IMR-90 (cell line): ENCODE measurements around the gene C14orf93. TPM values are rescaled to one million over a fixed set of nuclear protein-coding genes. Genes with fewer than 3 reads are reported as not detected.
A peak's percentile ranks its signal among the peaks of the same experiment; 100 is the strongest.

ENCODE experiments used
- ATAC-seq: fragments of 200-7000 bp; cut with Tn5 transposase; 2 replicates; pipeline ENCODE4 v1.9.1; 2020; ENCODE audit warnings: low read depth, mild to moderate bottlenecking, moderate library complexity
- BruUV-seq: library from RNA; stranded (reverse); fragments of 400-500 nt; replicated peaks from 2 replicates; lab custom pipeline; 2021; lab: Mats Ljungman, UMichigan
- CTCF ChIA-PET: fragments of 300-600 bp; formaldehyde crosslinking; extraction: SDS; loops from one replicate; lab custom pipeline; 2021; ENCODE audit warnings: antibody characterized with exemption; lab: Yijun Ruan, JAX
- POLR2A ChIA-PET: fragments of 300-600 bp; sonication (Branson Sonifier 250); formaldehyde crosslinking; loops from one replicate; lab custom pipeline; 2022; ENCODE audit warnings: antibody characterized with exemption; ENCODE audit not compliant: unreplicated experiment; lab: Charles Lee
- DNase-seq: peaks from one replicate; pipeline ENCODE4 v3.0.0; 2013
- H2AFZ ChIP-seq: replicated peaks from 2 replicates; pipeline ENCODE3; 2013; ENCODE audit warnings: low read length, mild to moderate bottlenecking; ENCODE audit not compliant: poor library complexity
- H2AK5ac ChIP-seq: 2 replicates; pipeline ENCODE4 v1.6.1; 2013; ENCODE audit warnings: low read depth, low read length, inconsistent platforms
- H2AK9ac ChIP-seq: replicated peaks from 2 replicates; pipeline ENCODE3; 2013; ENCODE audit warnings: mild to moderate bottlenecking, low read depth, low read length, moderate library complexity; ENCODE audit not compliant: poor library complexity
- H2BK120ac ChIP-seq: 2 replicates; pipeline ENCODE4 v1.6.1; 2013; ENCODE audit warnings: low read depth, low read length, inconsistent platforms
- H2BK15ac ChIP-seq: 3 replicates; pipeline ENCODE4 v1.6.1; 2013; ENCODE audit warnings: low read depth, low read length, inconsistent platforms
- H2BK20ac ChIP-seq: 2 replicates; pipeline ENCODE4 v1.6.1; 2013; ENCODE audit warnings: low read depth, mild to moderate bottlenecking, inconsistent platforms, low read length, moderate library complexity
- H2BK5ac ChIP-seq: 2 replicates; pipeline ENCODE4 v1.6.1; 2013; ENCODE audit warnings: mild to moderate bottlenecking, low read depth, low read length, inconsistent platforms; ENCODE audit not compliant: poor library complexity, severe bottlenecking
- H3K14ac ChIP-seq: replicated peaks from 2 replicates; pipeline ENCODE4 v1.6.1; 2013; ENCODE audit warnings: low read depth, low read length, inconsistent platforms
- H3K18ac ChIP-seq: 2 replicates; pipeline ENCODE4 v1.6.1; 2013; ENCODE audit warnings: low read depth, low read length, control low read depth
- H3K23ac ChIP-seq: 2 replicates; pipeline ENCODE4 v1.6.1; 2013; ENCODE audit warnings: low read depth, low read length, inconsistent platforms
- H3K27ac ChIP-seq: 2 replicates; pipeline ENCODE4 v1.5.1; 2013; ENCODE audit warnings: mild to moderate bottlenecking, control low read depth, low read length; ENCODE audit not compliant: insufficient read depth
- H3K27me3 ChIP-seq: 2 replicates; pipeline ENCODE4 v1.6.1; 2013; ENCODE audit warnings: low read length; ENCODE audit not compliant: control insufficient read depth, insufficient read depth
- H3K36me3 ChIP-seq: 2 replicates; pipeline ENCODE4 v1.6.1; 2013; ENCODE audit warnings: low read length, mixed read lengths; ENCODE audit not compliant: control insufficient read depth, insufficient read depth
- H3K4ac ChIP-seq: 2 replicates; pipeline ENCODE4 v1.6.1; 2013; ENCODE audit warnings: low read depth, low read length, inconsistent platforms
- H3K4me1 ChIP-seq: 2 replicates; pipeline ENCODE4 v1.6.1; 2013; ENCODE audit warnings: low read length, mixed read lengths; ENCODE audit not compliant: control insufficient read depth, insufficient read depth
- H3K4me2 ChIP-seq: 2 replicates; pipeline ENCODE4 v1.6.1; 2013; ENCODE audit warnings: low read depth, mild to moderate bottlenecking, control low read depth, low read length, moderate library complexity
- H3K4me3 ChIP-seq: 2 replicates; pipeline ENCODE4 v1.5.1; 2013; ENCODE audit warnings: low read depth, mild to moderate bottlenecking, control low read depth, low read length, moderate library complexity; ENCODE audit not compliant: insufficient read depth
- H3K56ac ChIP-seq: 2 replicates; pipeline ENCODE4 v1.6.1; 2013; ENCODE audit warnings: low read length, inconsistent platforms; ENCODE audit not compliant: insufficient read depth; ENCODE audit errors: extremely low read depth
- H3K79me1 ChIP-seq, 2 experiments: 2 replicates each; pipeline ENCODE4 v1.6.1; 2013; ENCODE audit warnings: low read length in 2 of 2, inconsistent platforms in 1 of 2, low read depth in 1 of 2
- H3K9ac ChIP-seq: 2 replicates; pipeline ENCODE4 v1.6.1; 2013; ENCODE audit warnings: low read depth, low read length, control low read depth
- H3K9me1 ChIP-seq: 2 replicates; pipeline ENCODE4 v1.6.1; 2013; ENCODE audit warnings: low read length, inconsistent platforms; ENCODE audit not compliant: insufficient read depth
- H3K9me3 ChIP-seq: 2 replicates; pipeline ENCODE4 v1.6.1; 2013; ENCODE audit warnings: low read length; ENCODE audit not compliant: control insufficient read depth, insufficient read depth
- H4K20me1 ChIP-seq: 2 replicates; pipeline ENCODE4 v1.6.1; 2013; ENCODE audit warnings: low read length, inconsistent platforms; ENCODE audit not compliant: insufficient read depth
- H4K5ac ChIP-seq: 2 replicates; pipeline ENCODE4 v1.6.1; 2013; ENCODE audit warnings: mild to moderate bottlenecking, low read depth, low read length, control low read depth
- H4K8ac ChIP-seq, 2 experiments: 2 replicates each; pipeline ENCODE4 v1.6.1; 2013; ENCODE audit warnings: low read depth in 2 of 2, low read length in 2 of 2, control low read depth in 1 of 2, inconsistent platforms in 1 of 2
- H4K91ac ChIP-seq: 2 replicates; pipeline ENCODE4 v1.6.1; 2013; ENCODE audit warnings: low read depth, low read length, inconsistent platforms; ENCODE audit not compliant: insufficient read depth
- BHLHE40 ChIP-seq: fragments of 150-350 bp; IDR thresholded peaks from 2 replicates; pipeline ENCODE4 v1.6.1; 2016; ENCODE audit warnings: mild to moderate bottlenecking, low read depth, low read length
- CEBPB ChIP-seq: IDR thresholded peaks from 2 replicates; pipeline ENCODE4 v1.6.1; 2012; ENCODE audit warnings: low read depth, low read length, improper control_type of control experiment
- CHD1 ChIP-seq: IDR thresholded peaks from 2 replicates; pipeline ENCODE4 v1.6.1; 2012; ENCODE audit warnings: low read depth, low read length, improper control_type of control experiment
- CTCF ChIP-seq: conservative IDR thresholded peaks from 2 replicates; pipeline ENCODE4 v1.5.1; 2012; ENCODE audit warnings: mild to moderate bottlenecking, low read depth, low read length, improper control_type of control experiment
- FOS ChIP-seq: fragments of 150-350 bp; IDR thresholded peaks from 2 replicates; pipeline ENCODE4 v1.6.1; 2016; ENCODE audit warnings: low read depth, low read length
- MAFK ChIP-seq: IDR thresholded peaks from 2 replicates; pipeline ENCODE4 v1.6.1; 2012; ENCODE audit warnings: low read depth, low read length, improper control_type of control experiment
- MAZ ChIP-seq: IDR thresholded peaks from 2 replicates; pipeline ENCODE4 v1.6.1; 2012; ENCODE audit warnings: low read depth, mild to moderate bottlenecking, low read length, improper control_type of control experiment, moderate library complexity, borderline replicate concordance
- NFE2L2 ChIP-seq: fragments of 150-350 bp; IDR thresholded peaks from 2 replicates; pipeline ENCODE4 v1.6.1; 2016; ENCODE audit warnings: low read depth, mild to moderate bottlenecking, low read length
- POLR2A ChIP-seq: IDR thresholded peaks from 2 replicates; pipeline ENCODE4 v1.6.1; 2012; ENCODE audit warnings: mild to moderate bottlenecking, low read depth, low read length
- RCOR1 ChIP-seq: IDR thresholded peaks from 2 replicates; pipeline ENCODE4 v1.6.1; 2012; ENCODE audit warnings: mild to moderate bottlenecking, low read length, improper control_type of control experiment; ENCODE audit not compliant: insufficient replicate concordance
- RFX5 ChIP-seq: IDR thresholded peaks from 2 replicates; pipeline ENCODE4 v1.8.0; 2012; ENCODE audit warnings: low read depth, mild to moderate bottlenecking, low read length, moderate library complexity
- SMC3 ChIP-seq: fragments of 150-350 bp; IDR thresholded peaks from 2 replicates; pipeline ENCODE4 v1.6.1; 2016; ENCODE audit warnings: low read depth, mild to moderate bottlenecking, antibody characterized with exemption, low read length, moderate library complexity
- USF2 ChIP-seq: fragments of 150-350 bp; IDR thresholded peaks from 2 replicates; pipeline ENCODE4 v1.6.1; 2017; ENCODE audit warnings: mild to moderate bottlenecking, antibody characterized with exemption, low read length, low read depth
- WGBS, 2 experiments: methylation state at CpG; one replicate each; pipeline versions ENCODE4 v1.1.5 to v1.1.7; 2013; ENCODE audit warnings: missing lambda C conversion rate in 2 of 2; ENCODE audit not compliant: insufficient read length in 1 of 2; ENCODE audit errors: extremely low coverage in 2 of 2; 5-methylcytosine and 5-hydroxymethylcytosine counted together
- dilution Hi-C: fragments of 300-500 bp; cut with HindIII; formaldehyde crosslinking; loops from one replicate; pipeline ENCODE4 v1.14.3; 2018; ENCODE audit warnings: low sequenced_read_pairs; ENCODE audit not compliant: unreplicated experiment
- in situ Hi-C: fragments of 300-500 bp; cut with MboI; formaldehyde crosslinking; loops from 3 replicates; pipeline ENCODE4 v1.14.3; 2019; ENCODE audit warnings: low sequenced_read_pairs, inconsistent platforms, mixed read lengths
- intact Hi-C: fragments of 100-400 bp; cut with micrococcal nuclease; formaldehyde crosslinking; loops from 2 replicates; pipeline ENCODE4 v1.10.0; 2022
- polyA plus RNA-seq, 3 experiments: library from polyadenylated mRNA; depleted of rRNA; stranded (reverse); fragments of >200 nt; gene quantifications; 2 replicates each; pipeline ENCODE4 v1.2.3, GENCODE V29; 2012; ENCODE audit warnings: low replicate concordance in 1 of 3
- total RNA-seq: library from RNA; depleted of rRNA; stranded (reverse); fragments of >200 nt; gene quantifications from 2 replicates; pipeline ENCODE4 v1.2.3, GENCODE V29; 2012

The C14orf93 gene
- total and polyA plus RNA-seq, 2 of the 4 experiments (the other 2 are of a cell fraction), result 5.4 to 5.7 TPM

GRCh38 chr14:23040100-23040499 is 30.2 kb upstream of the C14orf93 start:
- Histone ChIP-seq H3K36me3 (no peaks in the 10 kb centered on the region), H3K9me3 (no peaks in the 10 kb centered on the region), H3K23ac (no peak overlapping the region), H4K5ac (no peak overlapping the region), H3K4ac (no peak overlapping the region), H2AK5ac (no peak overlapping the region), H3K18ac (no peak overlapping the region), H3K4me3 (no peak overlapping the region), H3K4me1 (peaks cover 2% of the 10 kb centered on the region; the same call in 1 of the 2 replicates), H3K27me3 (no peaks in the 10 kb centered on the region), H3K56ac (no peak overlapping the region), H4K8ac (no peak overlapping the region), H3K14ac (no peak overlapping the region), H3K79me1 (no peaks in the 10 kb centered on the region), H4K91ac (no peak overlapping the region), H4K20me1 (no peaks in the 10 kb centered on the region), H3K9ac (no peak overlapping the region), H2BK15ac (no peak overlapping the region), H3K9me1 (peaks cover 4% of the 10 kb centered on the region; the same call in 1 of the 2 replicates), H2AFZ (no peak overlapping the region), H3K27ac (no peak overlapping the region), H2AK9ac (peak overlapping the region; percentile 60), H2BK120ac (no peak overlapping the region), H3K4me2 (no peak overlapping the region), H2BK5ac (no peak overlapping the region), H2BK20ac (no peak overlapping the region; the same call in 1 of the 2 replicates)
- no peak for TF ChIP-seq MAZ
- no peak for TF ChIP-seq POLR2A
- TF ChIP-seq FOS, result no peak
- no peak for TF ChIP-seq CTCF
- TF ChIP-seq USF2, result no peak
- no peak for TF ChIP-seq CEBPB
- TF ChIP-seq BHLHE40, result no peak
- no peak for TF ChIP-seq CHD1
- TF ChIP-seq RCOR1, result no peak
- no peak for TF ChIP-seq NFE2L2
- TF ChIP-seq MAFK, result no peak
- TF ChIP-seq SMC3, result no peak
- no peak for TF ChIP-seq RFX5
- ChIA-PET POLR2A (no interaction called here), CTCF (interaction anchor here (0.9 kb wide), 1 partner anchor 32 kb away, joined by 3 read pairs; no protein-coding TSS in a partner anchor)
- whole genome bisulfite sequencing, 2 experiments, result no CpG with 5 or more reads among the region's 4 CpGs
- no peak for ATAC-seq
- in situ Hi-C loops, result no loop called here
- dilution Hi-C loops, result no loop called here
- BruUV-seq, result no TSS peak
- intact Hi-C loops, result no loop called here
- no peak for DNase-seq
